Heart left ventricle (tissue), 13 donors: ENCODE results near the gene ULBP3.

Experiments used
- POLR2A ChIP-seq, 2 donors: fragments of 450-650 bp; IDR thresholded peaks; one replicate each; pipeline ENCODE4 v1.6.1; 2017; ENCODE audit warnings: antibody characterized with exemption in 2 of 2, mild to moderate bottlenecking in 2 of 2, moderate library complexity in 2 of 2
- TF ChIP-seq, protein P1 (sequence below), 12 donors: fragments of 200-600 bp; sonication (generic) in 4 of 12; IDR thresholded peaks; one replicate each; pipeline versions ENCODE4 v1.5.0 to v1.8.0; 2018 to 2022; ENCODE audit warnings: antibody characterized with exemption in 12 of 12, mild to moderate bottlenecking in 5 of 12
- donor health status: ischemic (EF 13 %, LVEDD 7.1; RV severe dilation, severe dysfunction).
- donor health status: DM: no; HTN: yes; CAD: no.
- donor health status: DM: no; HTN: no; CAD: no.
- donor health status: ischemic (EF 25% LVEDD 6.9; RV normal size, moderate dysfunction).
- donor health status: ischemic (EF 25% LVEDD 5.7; RV mildly dilated, moderate dysfunction).
- donor health status: ischemic (EF 35%, LVEDD 5.7; RV mildly dilated, moderate dysfunction).
- donor health status: nonischemic (EF 11% LVEDD 7.7; RV severe dilation, severe dysfunction).
- donor health status: DM: yes; HTN: yes; CAD: no.
- donor health status: PGD.
- donor health status: ischemic (EF 29% LVEDD 5.4; RV normal size, mild dysfunction).
- donor health status: nonischemic (EF 23%, LVEDD 6.1; RV moderate dilation, normal function).

DNA sequence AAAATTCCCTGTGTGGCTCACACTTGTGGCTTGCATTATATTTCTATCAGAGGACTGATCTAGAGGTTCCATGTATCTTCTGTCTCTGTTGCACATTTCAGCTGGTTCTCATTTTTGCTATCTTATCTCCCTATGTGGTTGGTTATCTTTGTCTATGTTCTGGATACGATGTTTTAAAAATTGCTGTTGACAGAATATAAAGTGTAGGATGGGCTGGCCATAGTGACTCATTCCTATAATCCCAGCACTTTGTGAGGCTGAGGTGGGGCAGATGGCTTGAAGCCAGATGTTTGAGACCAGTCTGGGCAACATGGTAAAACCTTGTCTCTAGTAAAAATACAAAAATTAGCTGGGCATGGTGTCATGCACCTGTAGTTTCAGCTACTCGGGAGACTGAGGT is 9.9 kb upstream of the ULBP3 start:
- TF ChIP-seq, protein P1, sequence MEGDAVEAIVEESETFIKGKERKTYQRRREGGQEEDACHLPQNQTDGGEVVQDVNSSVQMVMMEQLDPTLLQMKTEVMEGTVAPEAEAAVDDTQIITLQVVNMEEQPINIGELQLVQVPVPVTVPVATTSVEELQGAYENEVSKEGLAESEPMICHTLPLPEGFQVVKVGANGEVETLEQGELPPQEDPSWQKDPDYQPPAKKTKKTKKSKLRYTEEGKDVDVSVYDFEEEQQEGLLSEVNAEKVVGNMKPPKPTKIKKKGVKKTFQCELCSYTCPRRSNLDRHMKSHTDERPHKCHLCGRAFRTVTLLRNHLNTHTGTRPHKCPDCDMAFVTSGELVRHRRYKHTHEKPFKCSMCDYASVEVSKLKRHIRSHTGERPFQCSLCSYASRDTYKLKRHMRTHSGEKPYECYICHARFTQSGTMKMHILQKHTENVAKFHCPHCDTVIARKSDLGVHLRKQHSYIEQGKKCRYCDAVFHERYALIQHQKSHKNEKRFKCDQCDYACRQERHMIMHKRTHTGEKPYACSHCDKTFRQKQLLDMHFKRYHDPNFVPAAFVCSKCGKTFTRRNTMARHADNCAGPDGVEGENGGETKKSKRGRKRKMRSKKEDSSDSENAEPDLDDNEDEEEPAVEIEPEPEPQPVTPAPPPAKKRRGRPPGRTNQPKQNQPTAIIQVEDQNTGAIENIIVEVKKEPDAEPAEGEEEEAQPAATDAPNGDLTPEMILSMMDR (IDR thresholded peaks at IDR 0.05) = no peak
- TF ChIP-seq POLR2A (IDR thresholded peaks at IDR 0.05) = no peak
